Adipose tissue (tissue), 3 donors: ENCODE results near the gene HHIPL1. TPM values are rescaled to one million over a fixed set of nuclear protein-coding genes. Genes with fewer than 3 reads are reported as not detected.

ENCODE experiments used
- H3K27ac ChIP-seq: one replicate; pipeline ENCODE4 v1.5.1; 2013; ENCODE audit warnings: low read depth, low read length
- WGBS, 3 donors: extraction: QIAGEN DNeasy Blood & Tissue Kit; methylation state at CpG; one replicate each; pipeline ENCODE4 v1.1.7; 2013; 5-methylcytosine and 5-hydroxymethylcytosine counted together
- polyA plus RNA-seq, 3 donors: library from polyadenylated mRNA; stranded (reverse); fragments of 200-250 nt; gene quantifications; one replicate each; pipeline ENCODE4 v1.2.3, GENCODE V29; 2013
- donor health status: healthy with polysubstance abuse.
- donor health status: Bipolar disorder and iron deficiency.
- donor health status: healthy.

HHIPL1 gene
- polyA plus RNA-seq, 3 donors = 0.16 to 1.1 (median 0.90) TPM

GRCh38 chr14:99717682-99718013, 72.7 kb downstream of the HHIPL1 start:
- 85 to 89% (median 87%) methylated on average over 5 of the region's 5 CpGs for WGBS, 3 donors

GRCh38 chr14:99718031-99718810, 73.3 kb downstream of the HHIPL1 start:
- H3K27ac ChIP-seq = no peak overlapping the region
- 74 to 86% (median 79%) methylated on average over 14 of the region's 14 CpGs for WGBS, 3 donors

More at GRCh38 chr14:99717682-99718013, 72.7 kb downstream of the HHIPL1 start:
- no peak overlapping the region for H3K27ac ChIP-seq

- WGBS, 3 donors = 83 to 86% (median 83%) methylated on average over 5 of the region's 5 CpGs
- H3K27ac ChIP-seq = no peak overlapping the region
Measured at GRCh38 chr14:99718811-99719192, 73.9 kb downstream of the HHIPL1 start.

- no peak overlapping the region for H3K27ac ChIP-seq
- 92 to 94% (median 93%) methylated on average over 18 of the region's 18 CpGs for WGBS, 3 donors
Measured at GRCh38 chr14:99720941-99721791, 76.2 kb downstream of the HHIPL1 start.

- WGBS, 3 donors = 87 to 90% (median 88%) methylated on average over 12 of the region's 12 CpGs
- H3K27ac ChIP-seq = no peak overlapping the region
Measured at GRCh38 chr14:99721792-99722516, 77.0 kb downstream of the HHIPL1 start.

- no peak overlapping the region for H3K27ac ChIP-seq
- 90 to 91% (median 91%) methylated on average over 9 of the region's 9 CpGs for WGBS, 3 donors
Measured at GRCh38 chr14:99722741-99723140, 77.8 kb downstream of the HHIPL1 start.

- 69 to 76% (median 73%) methylated on average over 5 of the region's 5 CpGs for WGBS, 3 donors
- H3K27ac ChIP-seq = no peak overlapping the region
Measured at GRCh38 chr14:99724196-99724891, 79.4 kb downstream of the HHIPL1 start.

GRCh38 chr14:99724939-99725773, 80.2 kb downstream of the HHIPL1 start:
- 96 to 99% (median 97%) methylated on average over 15 of the region's 15 CpGs for WGBS, 3 donors
- no peak overlapping the region for H3K27ac ChIP-seq

GRCh38 chr14:99725774-99726537, 81.0 kb downstream of the HHIPL1 start:
- WGBS, 3 donors = 62 to 69% (median 65%) methylated on average over 18 of the region's 18 CpGs
- H3K27ac ChIP-seq = no peak overlapping the region

GRCh38 chr14:99726538-99727095, 81.7 kb downstream of the HHIPL1 start:
- 75 to 81% (median 76%) methylated on average over 18 to 26 of the region's 26 CpGs for WGBS, 3 donors

GRCh38 chr14:99727096-99727870, 82.4 kb downstream of the HHIPL1 start:
- H3K27ac ChIP-seq = no peak overlapping the region
- 89 to 92% (median 91%) methylated on average over 25 of the region's 25 CpGs for WGBS, 3 donors

More at GRCh38 chr14:99726538-99727095, 81.7 kb downstream of the HHIPL1 start:
- H3K27ac ChIP-seq = no peak overlapping the region

- H3K27ac ChIP-seq = no peak overlapping the region
- WGBS, 3 donors = 80 to 91% (median 86%) methylated on average over 16 of the region's 16 CpGs
Measured at GRCh38 chr14:99728231-99728920, 83.4 kb downstream of the HHIPL1 start.

- no peak overlapping the region for H3K27ac ChIP-seq
- 64 to 81% (median 69%) methylated on average over 4 of the region's 4 CpGs for WGBS, 3 donors
Measured at GRCh38 chr14:99728981-99729451, 84.1 kb downstream of the HHIPL1 start.
